GM21576 (cell line): ENCODE measurements around the gene POR.
"Not testable (repeated sequence)": the region's sequence is repeated elsewhere in the genome, so short reads cannot be mapped to it uniquely, and the experiment has no call there.

Source experiments
- ATAC-seq: cut with Tn5 transposase; IDR thresholded peaks from one replicate; pipeline ENCODE4 v1.9.1; 2021; ENCODE audit warnings: mild to moderate bottlenecking, moderate library complexity; ENCODE audit not compliant: unreplicated experiment

The POR gene

DNA sequence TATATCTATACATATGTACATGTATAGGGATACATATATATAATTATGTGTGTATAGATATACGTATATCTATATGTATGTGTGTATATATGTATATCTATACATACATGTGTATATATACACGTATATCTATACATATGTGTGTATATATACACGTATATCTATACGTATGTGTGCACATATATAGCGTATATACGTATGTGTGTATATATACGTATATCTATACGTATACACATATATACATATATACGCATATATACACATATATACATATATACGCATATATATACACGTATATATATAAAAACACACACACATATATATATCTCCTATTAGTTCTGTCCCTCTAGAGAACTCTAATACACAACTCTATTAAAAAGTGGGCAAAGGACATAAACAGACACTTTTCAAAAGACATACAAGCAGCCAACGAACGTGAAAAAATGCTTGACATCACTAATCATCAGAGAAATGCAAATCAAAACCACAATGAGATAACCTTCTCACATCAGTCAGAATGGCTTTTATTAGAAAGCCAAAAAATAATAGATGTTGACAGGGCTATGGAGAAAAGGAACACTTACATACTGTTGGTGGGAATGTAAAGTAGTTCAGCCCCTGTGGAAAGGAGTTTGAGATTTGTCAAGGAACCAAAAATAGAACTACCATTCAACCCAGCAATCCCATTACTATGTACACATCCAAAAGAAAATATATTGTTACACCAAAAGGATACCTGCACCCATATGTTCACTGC lies 101.4 kb downstream of the POR start:
- no peak for ATAC-seq

DNA sequence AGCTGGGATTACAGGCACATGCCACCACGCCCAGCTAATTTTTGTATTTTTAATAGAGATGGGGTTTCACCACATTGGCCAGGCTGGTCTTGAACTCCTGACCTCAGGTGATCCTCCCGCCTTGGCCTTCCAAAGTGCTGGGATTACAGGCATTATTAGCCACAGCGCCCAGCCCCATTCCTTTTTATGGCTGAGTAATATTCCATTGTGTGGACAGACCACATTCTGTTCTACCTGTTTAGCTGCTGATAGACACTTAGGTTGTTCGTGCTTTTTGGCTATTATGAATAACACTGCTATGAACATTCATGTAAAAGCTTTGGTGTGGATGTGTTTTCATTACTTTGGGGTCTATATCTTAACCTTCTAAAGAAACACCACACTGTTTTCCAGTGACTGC lies 103.6 kb downstream of the POR start:
- ATAC-seq, result not testable (repeated sequence)

DNA sequence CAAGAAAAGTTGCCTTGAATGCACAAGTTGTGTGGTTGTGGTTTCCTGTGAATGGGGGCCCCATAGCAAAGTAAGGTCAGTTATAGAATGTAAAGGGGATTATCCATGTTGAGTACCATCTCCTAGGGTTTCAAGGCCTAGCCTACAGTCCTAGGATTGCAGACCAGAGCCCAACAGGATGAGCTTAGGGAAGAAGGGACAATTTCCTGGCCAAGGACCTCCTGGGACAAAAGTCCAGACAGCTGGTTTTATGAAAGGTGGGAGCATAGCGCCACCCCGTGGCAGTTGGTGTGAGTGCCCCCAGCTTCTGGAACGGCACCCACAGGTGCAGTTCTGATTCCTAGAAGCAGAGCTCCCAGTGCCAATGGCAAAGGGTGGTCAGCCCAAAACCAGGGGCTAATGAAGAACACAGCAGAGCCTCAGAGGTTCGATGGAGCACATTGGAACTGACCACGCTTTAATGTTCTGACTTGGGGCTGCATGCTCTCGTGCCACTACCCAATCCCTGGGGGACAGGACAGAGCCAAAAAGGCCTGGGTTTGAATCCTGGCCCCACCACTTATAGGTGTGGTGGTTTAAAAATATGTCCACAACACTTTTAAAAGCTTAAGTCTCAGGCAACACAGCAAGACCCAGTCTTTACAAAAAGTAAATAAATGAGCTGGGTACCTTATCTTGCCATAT lies 105.2 kb downstream of the POR start:
- no peak for ATAC-seq

DNA sequence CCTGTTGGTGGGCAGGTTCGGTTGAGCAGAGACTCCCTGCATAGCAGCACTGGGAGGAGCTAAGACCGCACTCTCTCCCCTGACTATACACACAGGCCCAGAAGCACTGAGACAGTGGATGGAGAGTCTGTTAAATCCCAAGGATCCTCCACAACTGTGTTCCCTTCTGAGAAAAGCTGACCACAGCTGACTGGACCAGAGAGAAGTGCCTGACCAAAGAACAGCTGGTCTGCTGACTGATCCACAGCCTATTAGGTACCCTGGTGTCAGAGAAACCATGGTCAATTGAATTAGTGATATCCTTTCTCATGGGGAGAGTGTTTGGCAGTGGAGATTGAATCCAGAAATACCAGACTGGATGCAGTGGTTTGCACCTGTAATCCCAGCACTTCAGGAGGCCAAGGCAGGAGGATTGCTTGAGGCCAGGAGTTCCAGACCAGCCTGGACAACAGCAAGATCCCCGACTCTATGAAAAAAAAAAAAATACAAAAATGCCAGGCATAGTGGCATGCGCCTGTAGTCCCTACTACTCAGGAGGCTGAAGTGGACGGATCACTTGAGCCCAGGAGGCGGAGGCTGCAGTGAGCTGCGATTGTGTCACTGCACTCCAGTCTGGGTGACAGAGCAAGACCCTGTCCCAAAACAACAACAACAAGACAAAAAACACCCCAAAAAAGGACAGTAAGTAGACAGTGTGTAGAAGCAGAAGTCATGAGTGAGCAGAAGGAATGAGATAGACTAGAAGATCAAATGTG lies 107.2 kb downstream of the POR start:
- ATAC-seq, result no peak

DNA sequence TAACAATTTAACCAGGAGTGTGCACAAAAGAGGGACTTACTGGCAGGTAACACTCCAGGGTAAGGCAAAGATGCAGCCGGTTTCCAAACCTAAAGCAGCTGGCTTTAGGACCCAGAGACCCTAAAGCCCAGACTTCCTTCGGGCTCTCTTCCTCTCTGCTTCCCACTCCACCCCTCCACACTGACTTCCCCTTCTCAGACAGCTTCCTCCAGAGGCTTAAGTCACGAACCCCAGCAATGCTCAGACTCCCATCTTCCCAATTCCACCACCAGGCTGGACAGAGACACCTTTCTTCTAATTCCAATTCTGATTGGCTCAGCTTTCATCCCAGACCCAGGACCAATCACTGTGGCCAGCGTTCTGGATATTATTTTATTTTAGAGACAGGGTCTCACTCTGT lies 108.0 kb downstream of the POR start:
- no peak for ATAC-seq

DNA sequence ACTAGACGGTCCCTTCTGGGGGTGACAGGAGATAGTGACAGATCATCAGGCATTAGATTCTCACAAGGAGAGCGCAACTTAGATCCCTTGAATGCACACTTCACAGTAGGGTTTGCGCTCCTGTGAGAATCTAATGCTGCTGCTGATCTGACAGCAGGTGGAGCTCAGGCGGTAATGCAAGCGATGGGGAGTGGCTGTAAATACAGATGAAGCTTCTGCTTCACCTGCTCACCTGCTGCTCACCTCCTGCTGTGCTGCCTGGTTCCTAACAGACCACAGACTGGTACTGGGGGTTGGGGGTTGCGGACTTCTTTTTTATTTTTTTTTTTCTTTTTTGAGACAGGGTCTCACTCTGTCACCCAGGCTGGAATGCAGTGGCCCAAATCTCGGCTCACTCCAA lies 114.7 kb downstream of the POR start:
- ATAC-seq, result not testable (repeated sequence)

DNA sequence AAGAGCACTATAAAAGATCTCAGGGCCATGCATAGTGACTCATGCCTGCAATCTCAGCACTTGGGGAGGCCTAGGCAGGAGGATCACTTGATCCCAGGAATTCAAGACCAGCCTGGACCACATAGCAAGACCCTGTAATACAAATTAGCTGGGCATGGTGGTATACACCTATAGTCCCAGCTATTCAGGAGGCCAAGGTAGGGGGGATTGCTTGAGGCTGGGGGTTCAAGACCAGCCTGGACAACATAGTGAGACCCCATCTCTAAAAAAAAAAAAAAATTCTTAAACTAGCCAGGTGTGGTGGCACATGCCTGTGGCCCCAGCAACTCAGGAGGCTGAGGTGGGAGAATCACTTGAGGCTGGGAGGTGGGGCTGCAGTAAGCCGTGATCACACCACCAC lies 117.0 kb downstream of the POR start:
- no peak for ATAC-seq
